RWPE2 (cell line): ENCODE measurements around the gene LRRIQ1.
A peak's percentile ranks its signal among the peaks of the same experiment; 100 is the strongest.

Source experiments
- ATAC-seq: fragments of 200-7000 bp; cut with Tn5 transposase; 3 replicates; pipeline ENCODE4 v1.9.1; 2021; ENCODE audit warnings: low read depth
- DNase-seq: peaks from one replicate; pipeline ENCODE4 v3.0.0-alpha.2; 2020; ENCODE audit warnings: low spot score
- H3K27ac ChIP-seq: fragments of 450-650 bp; 2 replicates; pipeline ENCODE4 v1.5.1; 2017; ENCODE audit warnings: mild to moderate bottlenecking; ENCODE audit not compliant: poor library complexity, severe bottlenecking
- H3K27me3 ChIP-seq: fragments of 250-450 bp; sonication (Bioruptor Pico); 2 replicates; pipeline ENCODE4 v1.5.1; 2021; ENCODE audit warnings: mild to moderate bottlenecking, moderate library complexity; ENCODE audit not compliant: insufficient read depth, poor library complexity, severe bottlenecking
- H3K36me3 ChIP-seq: fragments of 250-450 bp; sonication (Bioruptor Pico); 2 replicates; pipeline ENCODE4 v1.5.1; 2020; ENCODE audit warnings: low read depth, mild to moderate bottlenecking, moderate library complexity
- H3K4me1 ChIP-seq: fragments of 250-450 bp; sonication (Bioruptor Pico); 2 replicates; pipeline ENCODE4 v1.5.1; 2021; ENCODE audit warnings: mild to moderate bottlenecking, moderate library complexity; ENCODE audit not compliant: insufficient read depth, poor library complexity, severe bottlenecking
- H3K4me3 ChIP-seq: fragments of 250-450 bp; sonication (Bioruptor Pico); 2 replicates; pipeline ENCODE4 v1.5.1; 2021; ENCODE audit warnings: mild to moderate bottlenecking, moderate library complexity; ENCODE audit not compliant: severe bottlenecking
- H3K9me3 ChIP-seq: fragments of 250-450 bp; sonication (Bioruptor Pico); 2 replicates; pipeline ENCODE4 v1.5.1; 2021; ENCODE audit warnings: mild to moderate bottlenecking, moderate library complexity; ENCODE audit not compliant: severe bottlenecking
- CTCF ChIP-seq: fragments of 450-650 bp; IDR thresholded peaks from one replicate; pipeline ENCODE4 v1.5.1; 2017; ENCODE audit warnings: mild to moderate bottlenecking, moderate library complexity; ENCODE audit not compliant: poor library complexity, severe bottlenecking

LRRIQ1 gene

GRCh38 chr12:85017618-85018017 is 18.5 kb upstream of the LRRIQ1 start:
- no peaks in the 10 kb centered on the region for H3K9me3 ChIP-seq
- DNase-seq (no peak), ATAC-seq (no peak)
- TF ChIP-seq CTCF, result no peak
- H3K27ac ChIP-seq, result no peak overlapping the region
- H3K27me3 ChIP-seq, result no peaks in the 10 kb centered on the region
- no peaks in the 10 kb centered on the region for H3K36me3 ChIP-seq
- H3K4me3 ChIP-seq, result no peak overlapping the region
- peaks cover 21% of the 10 kb centered on the region for H3K4me1 ChIP-seq

GRCh38 chr12:85018098-85018497 is 18.1 kb upstream of the LRRIQ1 start:
- no peak for DNase-seq
- no peaks in the 10 kb centered on the region for H3K36me3 ChIP-seq
- ATAC-seq, result no peak
- H3K9me3 ChIP-seq, result no peaks in the 10 kb centered on the region
- TF ChIP-seq CTCF, result no peak
- H3K4me1 ChIP-seq, result peaks cover 21% of the 10 kb centered on the region
- H3K27me3 ChIP-seq, result no peaks in the 10 kb centered on the region
- H3K4me3 ChIP-seq, result no peak overlapping the region
- H3K27ac ChIP-seq, result no peak overlapping the region

GRCh38 chr12:85029456-85029855 is 6.7 kb upstream of the LRRIQ1 start:
- H3K27ac ChIP-seq, result no peak overlapping the region
- no peak overlapping the region for H3K4me3 ChIP-seq
- no peaks in the 10 kb centered on the region for H3K4me1 ChIP-seq
- DNase-seq, result no peak
- 0 out of 3 replicates have a peak, but pooled peaks have one; percentile 29 for ATAC-seq
- H3K27me3 ChIP-seq, result no peaks in the 10 kb centered on the region
- peak; percentile 78 for TF ChIP-seq CTCF
- H3K36me3 ChIP-seq, result no peaks in the 10 kb centered on the region
- no peaks in the 10 kb centered on the region for H3K9me3 ChIP-seq

- TF ChIP-seq CTCF, result no peak
- Histone ChIP-seq H3K4me1 (peaks cover 7% of the 10 kb centered on the region), H3K4me3 (peak overlapping the region; percentile 61), H3K27ac (no peak overlapping the region), H3K9me3 (no peaks in the 10 kb centered on the region), H3K27me3 (no peaks in the 10 kb centered on the region), H3K36me3 (no peaks in the 10 kb centered on the region)
- no peak for DNase-seq
- ATAC-seq, result 0 out of 3 replicates have a peak, but pooled peaks have one; percentile 39
These were observed 582 bp downstream of the LRRIQ1 start for GRCh38 chr12:85036733-85037132.

- no peak for TF ChIP-seq CTCF
- no peaks in the 10 kb centered on the region for H3K36me3 ChIP-seq
- H3K4me3 ChIP-seq, result no peak overlapping the region
- H3K9me3 ChIP-seq, result no peaks in the 10 kb centered on the region
- no peak for DNase-seq
- ATAC-seq, result no peak
- no peaks in the 10 kb centered on the region for H3K27me3 ChIP-seq
- no peaks in the 10 kb centered on the region for H3K4me1 ChIP-seq
- H3K27ac ChIP-seq, result no peak overlapping the region
These were observed 5.2 kb downstream of the LRRIQ1 start for GRCh38 chr12:85041395-85041794.
